Endodermal cell (in vitro differentiated cells): ENCODE data around the gene RSPRY1. TPM values are rescaled to one million over a fixed set of nuclear protein-coding genes. Genes with fewer than 3 reads are reported as not detected.
A peak's percentile ranks its signal among the peaks of the same experiment; 100 is the strongest.

Source experiments
- DNase-seq: peaks from one replicate; pipeline ENCODE4 v3.0.0-alpha.2; 2017
- H3K27ac ChIP-seq: 2 replicates; pipeline ENCODE4 v1.5.1; 2013; ENCODE audit warnings: mild to moderate bottlenecking, low read depth, low read length, moderate library complexity
- H3K27me3 ChIP-seq: 2 replicates; pipeline ENCODE4 v1.6.1; 2013; ENCODE audit warnings: mild to moderate bottlenecking, low read length, moderate library complexity; ENCODE audit not compliant: insufficient read depth, control insufficient read depth, poor library complexity, severe bottlenecking
- H3K36me3 ChIP-seq: 2 replicates; pipeline ENCODE4 v1.7.0; 2013; ENCODE audit warnings: mild to moderate bottlenecking, low read length, moderate library complexity; ENCODE audit not compliant: control insufficient read depth, insufficient read depth
- H3K4me1 ChIP-seq: one replicate; pipeline ENCODE4 v1.7.0; 2013; ENCODE audit warnings: low read length; ENCODE audit not compliant: control insufficient read depth, insufficient read depth
- H3K4me3 ChIP-seq: 2 replicates; pipeline ENCODE4 v1.5.1; 2013; ENCODE audit warnings: mild to moderate bottlenecking, low read length, moderate library complexity
- H3K9ac ChIP-seq: 2 replicates; pipeline ENCODE4 v1.6.1; 2013; ENCODE audit warnings: mild to moderate bottlenecking, low read length, moderate library complexity; ENCODE audit not compliant: poor library complexity, severe bottlenecking; ENCODE audit errors: extremely low read depth
- H3K9me3 ChIP-seq: 2 replicates; pipeline ENCODE4 v1.6.1; 2013; ENCODE audit warnings: mild to moderate bottlenecking, low read length, moderate library complexity; ENCODE audit not compliant: control insufficient read depth
- H3K27ac Mint-ChIP-seq: 2 replicates; pipeline ENCODE4 v1.8.0; 2020; ENCODE audit warnings: mixed read lengths
- H3K27me3 Mint-ChIP-seq: 2 replicates; pipeline ENCODE4 v1.8.0; 2021; ENCODE audit warnings: mild to moderate bottlenecking, mixed read lengths; ENCODE audit not compliant: insufficient read depth
- H3K36me3 Mint-ChIP-seq: 2 replicates; pipeline ENCODE4 v1.8.0; 2020; ENCODE audit warnings: low read depth, mixed read lengths
- H3K4me1 Mint-ChIP-seq: 2 replicates; pipeline ENCODE4 v1.8.0; 2020; ENCODE audit warnings: mixed read lengths
- H3K4me3 Mint-ChIP-seq: 2 replicates; pipeline ENCODE4 v1.8.0; 2020; ENCODE audit warnings: mild to moderate bottlenecking, moderate library complexity, mixed read lengths
- H3K9me3 Mint-ChIP-seq: 2 replicates; pipeline ENCODE4 v1.8.0; 2020; ENCODE audit warnings: mild to moderate bottlenecking, mixed read lengths
- CTCF ChIP-seq: fragments of 200-600 bp; sonication (generic); conservative IDR thresholded peaks from 2 replicates; pipeline ENCODE4 v1.5.0; 2021; ENCODE audit warnings: antibody characterized with exemption, mild to moderate bottlenecking
- WGBS, 2 experiments: methylation state at CpG; one replicate each; pipeline versions ENCODE4 v1.1.5 to v1.1.7; 2013; ENCODE audit warnings: missing lambda C conversion rate in 2 of 2, mixed read lengths in 1 of 2; ENCODE audit not compliant: insufficient coverage in 1 of 2, insufficient read length in 1 of 2; 5-methylcytosine and 5-hydroxymethylcytosine counted together
- total RNA-seq, 2 donors: library from RNA; stranded (reverse); fragmentation: NEBNext Ultra II Directional in 1 of 2; extraction: Animal tissue kit (Norgen Biotek cat#: 25700) in 1 of 2; gene quantifications; 2 replicates in 1 of 2; 3 replicates in 1 of 2; pipeline ENCODE4 v1.2.1, GENCODE V29; 2021

RSPRY1 gene
- total RNA-seq, 2 donors from 2014 or later, result 40.3 to 46.5 TPM

- Mint-ChIP-seq H3K9me3 (no peaks in the 10 kb centered on the region), H3K27ac (peak overlapping the region; percentile 79), H3K36me3 (peaks cover 31% of the 10 kb centered on the region), H3K4me3 (no peak overlapping the region), H3K4me1 (peaks cover 45% of the 10 kb centered on the region), H3K27me3 (no peaks in the 10 kb centered on the region)
- H3K27me3 ChIP-seq, result no peaks in the 10 kb centered on the region
- no peak overlapping the region for H3K27ac ChIP-seq
- peaks cover 10% of the 10 kb centered on the region for H3K4me1 ChIP-seq
- no peaks in the 10 kb centered on the region for H3K9me3 ChIP-seq
- peak; percentile 60 for DNase-seq
- no peak overlapping the region for H3K9ac ChIP-seq
- TF ChIP-seq CTCF, result no peak
- H3K36me3 ChIP-seq, result peaks cover 44% of the 10 kb centered on the region
- WGBS, 2 experiments, result 92 to 93% methylated on average over 9 of the region's 9 CpGs
- no peak overlapping the region for H3K4me3 ChIP-seq
Measured at GRCh38 chr16:57150682-57151330, 35.3 kb upstream of the RSPRY1 start.

GRCh38 chr16:57151369-57151768 lies 34.8 kb upstream of the RSPRY1 start:
- 79 to 85% methylated on average over 2 of the region's 2 CpGs for WGBS, 2 experiments
- no peak overlapping the region for H3K9ac ChIP-seq
- no peak for TF ChIP-seq CTCF
- peak overlapping the region; percentile 44 for H3K27ac Mint-ChIP-seq
- no peaks in the 10 kb centered on the region for H3K9me3 Mint-ChIP-seq
- H3K27me3 ChIP-seq, result no peaks in the 10 kb centered on the region
- H3K4me1 ChIP-seq, result peaks cover 10% of the 10 kb centered on the region
- no peak overlapping the region for H3K4me3 ChIP-seq
- H3K27me3 Mint-ChIP-seq, result no peaks in the 10 kb centered on the region
- no peak overlapping the region for H3K4me3 Mint-ChIP-seq
- no peak overlapping the region for H3K27ac ChIP-seq
- H3K36me3 ChIP-seq, result peaks cover 49% of the 10 kb centered on the region
- DNase-seq, result peak; percentile 73
- H3K9me3 ChIP-seq, result no peaks in the 10 kb centered on the region
- peaks cover 37% of the 10 kb centered on the region for H3K36me3 Mint-ChIP-seq
- peaks cover 47% of the 10 kb centered on the region for H3K4me1 Mint-ChIP-seq

GRCh38 chr16:57152096-57153093 lies 33.7 kb upstream of the RSPRY1 start:
- Mint-ChIP-seq H3K27ac (no peak overlapping the region), H3K4me1 (peaks cover 44% of the 10 kb centered on the region), H3K4me3 (no peak overlapping the region), H3K27me3 (no peaks in the 10 kb centered on the region), H3K36me3 (peaks cover 47% of the 10 kb centered on the region), H3K9me3 (no peaks in the 10 kb centered on the region)
- Histone ChIP-seq H3K9ac (no peak overlapping the region), H3K9me3 (no peaks in the 10 kb centered on the region), H3K4me3 (no peak overlapping the region), H3K36me3 (peaks cover 59% of the 10 kb centered on the region), H3K27me3 (no peaks in the 10 kb centered on the region), H3K4me1 (peaks cover 9% of the 10 kb centered on the region), H3K27ac (no peak overlapping the region)
- 81 to 87% methylated on average over 3 to 4 of the region's 4 CpGs for WGBS, 2 experiments
- TF ChIP-seq CTCF, result no peak
- peak; percentile 22 for DNase-seq
